ENCODE measurements around the gene KCNJ15.
"Not testable (repeated sequence)": the region's sequence is repeated elsewhere in the genome, so short reads cannot be mapped to it uniquely, and the experiment has no call there.

The KCNJ15 gene

GRCh38 chr21:38244885-38245869, 11.6 kb upstream of the KCNJ15 start:
- no peak for DNase-seq (ENCODE audit: low spot score)

DNA sequence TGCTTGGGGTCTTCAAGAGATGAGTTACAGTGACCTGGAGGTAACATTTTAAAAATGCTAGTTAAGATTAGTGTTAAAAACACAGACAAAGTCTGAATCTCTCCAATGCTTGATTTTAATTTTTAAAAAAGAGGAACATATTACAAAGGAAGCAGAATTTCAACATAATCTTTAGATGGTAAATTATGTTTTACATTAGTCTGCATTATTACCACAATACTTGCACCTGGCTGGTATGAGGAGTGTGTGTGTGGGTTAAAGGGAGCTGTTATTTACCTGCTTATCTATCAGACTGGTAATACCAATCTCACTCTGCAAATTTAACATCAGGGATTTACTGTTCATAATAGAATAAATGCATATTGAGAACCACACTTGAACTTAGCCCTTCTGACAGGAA, 10.3 kb upstream of the KCNJ15 start:
- DNase-seq (ENCODE audit: low spot score) = no peak

- DNase-seq (ENCODE audit: low spot score) = not testable (repeated sequence)
Measured at GRCh38 chr21:38247054-38247453, 9.7 kb upstream of the KCNJ15 start.

GRCh38 chr21:38247738-38248510, 8.9 kb upstream of the KCNJ15 start:
- no peak for DNase-seq (ENCODE audit: low spot score)

DNA sequence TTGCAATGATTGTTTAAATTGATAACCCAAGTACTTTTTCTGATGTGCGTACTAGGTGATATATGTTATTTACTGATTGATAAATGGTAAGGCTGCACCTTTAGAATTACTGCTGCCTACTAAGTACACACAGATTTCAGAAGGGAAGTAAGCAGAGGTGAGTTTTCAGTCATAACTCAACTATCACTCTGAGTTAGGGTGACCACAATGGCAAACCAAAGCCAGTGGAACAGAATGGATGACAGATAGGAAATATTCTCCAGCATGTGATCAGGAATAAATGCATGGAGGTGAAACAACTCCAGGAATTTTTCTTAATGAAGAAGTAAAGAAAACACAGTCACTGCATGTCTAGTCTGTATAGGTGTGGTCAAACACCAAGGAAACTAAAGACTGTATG, 7.5 kb upstream of the KCNJ15 start:
- DNase-seq (ENCODE audit: low spot score) = no peak

DNA sequence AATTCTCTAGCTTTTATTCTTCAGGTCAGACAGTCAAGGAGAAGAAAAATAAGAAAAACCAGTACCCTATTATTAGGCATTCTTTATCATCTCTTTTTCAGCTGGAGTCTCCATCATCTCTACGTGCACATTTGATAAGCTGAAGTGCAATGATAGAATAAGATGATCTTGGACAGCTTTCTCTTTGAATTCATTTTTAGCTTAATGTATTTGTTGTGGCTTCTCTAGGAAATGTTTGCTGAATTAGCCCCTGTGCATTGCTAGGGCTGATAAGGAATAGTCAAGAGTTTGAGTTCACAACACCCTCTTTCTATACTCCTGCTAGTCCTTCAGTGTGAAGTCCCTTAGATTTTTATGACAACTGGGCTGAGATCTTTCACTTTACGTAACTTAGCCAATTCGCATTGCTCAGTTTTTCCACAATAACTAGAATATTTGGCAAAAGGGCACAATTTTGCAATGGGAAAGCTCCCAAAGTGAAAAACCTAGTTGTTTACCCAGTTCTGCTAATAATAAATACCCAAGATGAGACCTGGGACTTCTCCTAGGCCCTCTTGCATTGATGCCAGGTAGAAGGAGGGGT, 7.0 kb upstream of the KCNJ15 start:
- DNase-seq (ENCODE audit: low spot score) = no peak

DNA sequence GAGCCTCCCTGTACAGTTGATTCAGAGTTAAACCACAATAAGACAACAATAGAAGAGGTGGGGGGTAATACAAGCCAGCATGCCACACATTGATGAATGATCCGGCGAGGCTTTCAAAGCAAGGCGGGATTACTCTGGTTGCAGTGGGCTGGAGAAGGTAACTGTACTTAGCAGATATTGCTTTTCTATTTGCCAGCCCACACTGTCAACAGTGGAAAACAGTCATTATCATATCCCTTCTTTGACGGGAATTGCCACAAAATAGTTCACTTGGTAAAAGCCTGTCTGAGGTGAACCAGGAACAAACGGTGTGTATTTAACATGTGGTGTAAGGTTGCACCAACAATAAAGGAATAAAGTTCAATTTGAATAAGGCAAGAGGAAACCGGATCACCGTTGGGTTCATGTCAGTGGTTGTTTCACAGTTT, 5.8 kb upstream of the KCNJ15 start:
- DNase-seq (ENCODE audit: low spot score) = no peak

- DNase-seq (ENCODE audit: low spot score) = no peak
Measured at GRCh38 chr21:38254970-38255369, 1.8 kb upstream of the KCNJ15 start.

DNA sequence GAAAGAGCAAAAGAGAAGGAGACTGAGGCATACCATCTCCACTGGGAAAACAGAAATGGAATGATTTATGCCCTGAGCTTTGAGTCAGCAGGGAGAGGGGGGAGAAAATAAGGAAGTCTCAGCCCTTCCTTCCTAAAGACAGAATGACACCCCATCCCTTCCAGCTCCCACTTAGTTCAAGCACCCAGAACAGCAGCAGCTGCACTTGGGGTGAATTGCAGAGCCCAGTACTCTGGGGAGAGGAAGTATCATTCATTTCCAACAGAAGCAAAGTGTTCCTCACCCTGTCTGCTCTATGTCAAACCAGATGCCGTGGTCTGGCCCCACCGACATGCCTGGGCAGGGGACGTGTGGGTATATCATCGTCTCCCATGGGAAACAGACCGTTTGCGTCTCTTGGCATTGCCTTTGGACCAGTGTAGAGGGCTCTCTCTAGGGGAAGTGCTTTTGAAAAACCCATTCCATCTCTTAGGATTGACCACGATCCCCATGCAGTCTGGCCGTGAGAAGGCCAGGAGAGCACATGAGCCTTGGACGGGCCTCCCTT, 1.1 kb upstream of the KCNJ15 start:
- no peak for DNase-seq (ENCODE audit: low spot score)

DNA sequence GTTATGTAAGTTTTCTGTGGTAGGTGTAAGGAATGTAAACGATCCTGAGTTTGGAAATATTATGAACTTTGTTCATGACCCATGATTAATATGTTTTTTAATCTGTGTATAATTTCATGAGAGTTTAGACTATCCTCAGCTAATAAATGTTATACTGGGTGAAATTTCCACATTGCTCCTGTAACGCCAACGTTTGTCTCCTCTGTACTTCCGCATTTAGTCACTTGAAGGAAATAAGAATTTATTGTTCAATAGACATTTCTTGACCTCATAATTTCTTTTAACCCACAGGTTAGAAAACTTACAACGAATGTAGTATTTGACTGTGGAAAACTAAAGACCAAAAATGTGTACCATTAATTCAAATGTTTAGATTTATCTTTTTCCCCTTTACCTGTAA, 876 bp downstream of the KCNJ15 start:
- DNase-seq (ENCODE audit: low spot score) = no peak

DNA sequence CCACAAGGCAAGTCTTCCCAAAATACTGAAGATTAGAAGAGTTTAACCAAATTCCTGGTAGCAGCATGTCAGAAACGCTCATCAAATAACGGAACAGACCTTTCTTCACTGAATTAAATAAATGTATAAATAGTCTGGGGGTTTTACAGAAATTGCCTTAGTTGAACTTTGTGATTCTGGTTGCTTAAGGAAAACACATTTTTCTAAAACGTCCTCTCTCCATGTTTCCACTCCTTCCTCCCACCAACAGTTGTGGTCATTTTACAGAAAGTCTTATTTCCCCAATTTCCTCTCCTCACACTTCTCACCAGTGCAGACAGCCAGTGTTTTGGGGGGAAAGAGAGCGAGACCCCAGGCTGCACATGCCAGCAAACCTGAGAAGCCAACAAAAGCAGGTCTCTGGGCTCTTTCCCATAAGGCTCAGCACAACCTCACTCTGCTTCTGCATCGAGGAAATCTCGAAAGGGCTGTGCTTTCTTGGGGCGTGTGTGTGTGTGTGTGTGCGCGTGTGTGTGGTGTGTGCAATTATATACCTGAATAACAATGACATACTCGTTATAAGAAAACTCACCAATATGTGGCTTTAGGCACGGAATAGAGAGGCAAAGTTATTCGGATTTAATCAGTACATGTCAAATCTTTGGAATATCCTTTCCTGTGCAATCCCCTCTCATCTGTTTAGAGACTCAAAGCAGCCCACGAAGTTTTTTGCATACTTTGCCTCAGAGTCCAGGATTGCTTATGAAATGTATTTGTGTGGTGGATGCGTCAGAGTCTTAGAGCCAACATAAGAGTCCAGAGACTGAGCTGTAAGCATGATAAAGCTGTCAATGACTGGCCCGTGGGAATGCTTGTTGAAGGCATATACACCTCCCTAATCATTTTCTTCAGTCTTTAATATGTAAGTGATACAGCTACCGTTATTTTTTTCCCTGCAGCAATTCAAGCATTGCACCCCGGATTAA, 2.0 kb downstream of the KCNJ15 start:
- DNase-seq (ENCODE audit: low spot score) = no peak

GRCh38 chr21:38259665-38260064, 2.9 kb downstream of the KCNJ15 start:
- DNase-seq (ENCODE audit: low spot score) = no peak

DNA sequence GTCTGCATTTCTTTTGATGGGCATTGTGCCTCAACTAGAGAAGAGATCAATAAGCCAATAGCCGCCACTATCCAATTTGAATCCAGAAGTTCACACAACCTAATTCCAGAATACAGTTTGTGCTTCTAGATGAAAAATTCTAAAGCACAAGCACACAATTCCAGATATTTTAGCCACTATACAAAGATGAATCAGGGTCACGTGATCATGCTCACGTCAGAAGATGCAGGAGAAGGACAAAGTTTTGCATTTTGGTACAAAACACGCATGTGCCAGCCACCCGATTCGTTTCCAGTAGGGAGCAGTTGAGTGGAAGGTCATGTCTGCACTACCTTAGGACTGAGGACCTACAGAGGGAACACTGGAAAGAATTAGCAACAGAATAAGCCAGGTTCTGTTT, 3.6 kb downstream of the KCNJ15 start:
- DNase-seq (ENCODE audit: low spot score) = no peak

DNA sequence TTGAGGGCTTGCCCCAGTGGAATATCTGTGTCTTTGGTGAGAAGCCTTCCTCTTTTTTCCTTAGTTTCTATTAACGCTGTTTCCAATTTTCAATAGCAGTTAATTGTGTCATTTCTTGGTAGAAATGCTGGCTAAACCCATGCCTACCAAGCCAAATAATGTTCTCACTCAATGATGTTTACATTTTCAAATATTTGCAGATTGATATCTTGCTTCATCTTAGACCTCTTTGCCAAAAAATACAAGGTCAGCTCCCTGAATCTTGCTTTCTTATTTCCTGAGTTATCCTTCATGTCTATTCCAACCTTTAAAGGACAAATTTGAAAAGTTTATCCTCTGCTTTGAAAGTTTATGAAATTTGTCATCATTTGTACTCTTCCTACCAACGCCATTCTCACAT, 5.1 kb downstream of the KCNJ15 start:
- DNase-seq (ENCODE audit: low spot score) = no peak

GRCh38 chr21:38263493-38263892, 6.7 kb downstream of the KCNJ15 start:
- DNase-seq (ENCODE audit: low spot score) = no peak

DNA sequence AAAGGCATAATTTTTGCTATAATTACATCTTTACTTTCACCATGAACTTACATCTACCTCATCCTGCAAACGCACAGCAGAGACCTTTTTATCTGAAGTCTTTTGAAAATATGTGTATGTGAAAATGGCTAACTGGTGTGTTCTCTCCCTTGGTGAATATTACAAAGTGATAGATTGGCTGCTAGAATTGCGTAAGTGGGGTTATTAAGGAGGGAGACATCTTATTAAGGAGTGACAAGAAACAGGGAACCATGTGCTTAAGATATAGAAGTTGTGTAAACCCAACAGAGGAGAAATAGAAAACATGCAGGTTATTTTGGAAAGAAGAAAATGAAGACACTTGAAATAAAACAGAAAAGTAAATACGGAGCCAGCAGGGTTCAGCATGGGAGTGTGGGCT, 7.8 kb downstream of the KCNJ15 start:
- DNase-seq (ENCODE audit: low spot score) = no peak

DNA sequence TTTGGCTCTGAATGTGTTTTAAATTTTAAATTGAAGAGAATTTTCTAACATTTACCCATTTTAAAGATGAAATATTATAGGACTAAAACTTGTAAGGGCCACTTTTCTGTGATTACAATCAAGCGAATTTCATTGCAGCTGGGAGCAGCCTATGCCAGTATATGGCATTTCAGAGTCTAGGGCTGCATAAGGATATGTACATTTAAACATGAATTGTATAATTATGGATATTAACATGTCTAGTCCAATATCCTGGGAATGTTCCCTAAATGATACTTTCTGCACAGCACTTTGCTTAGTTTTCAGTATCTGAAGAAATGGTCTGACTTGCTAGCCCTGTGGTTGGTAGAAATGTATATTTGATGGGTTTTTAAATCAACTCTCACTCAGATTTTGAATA, 8.4 kb downstream of the KCNJ15 start:
- no peak for DNase-seq (ENCODE audit: low spot score)

DNA sequence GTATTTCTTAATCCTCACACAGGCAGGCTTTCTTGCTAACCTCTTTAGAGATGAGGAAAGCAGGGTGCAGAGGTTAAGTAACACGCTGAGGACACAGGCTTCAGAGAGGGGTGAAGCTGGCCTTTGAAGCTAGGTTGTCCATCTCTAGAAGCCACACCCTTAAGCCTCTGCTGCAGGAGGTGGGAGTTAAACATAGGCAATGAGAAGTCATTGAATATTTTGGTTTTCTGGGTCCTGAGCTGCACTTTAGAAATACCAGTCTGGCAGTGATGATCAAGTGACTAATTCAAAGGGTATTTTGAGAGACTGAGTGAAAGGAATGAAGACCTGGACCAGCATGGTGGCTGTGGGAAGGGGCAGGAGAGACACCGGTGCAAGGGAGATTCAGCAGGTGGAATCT, 9.9 kb downstream of the KCNJ15 start:
- no peak for DNase-seq (ENCODE audit: low spot score)

GRCh38 chr21:38267136-38267755, 10.5 kb downstream of the KCNJ15 start:
- DNase-seq (ENCODE audit: low spot score) = no peak

DNA sequence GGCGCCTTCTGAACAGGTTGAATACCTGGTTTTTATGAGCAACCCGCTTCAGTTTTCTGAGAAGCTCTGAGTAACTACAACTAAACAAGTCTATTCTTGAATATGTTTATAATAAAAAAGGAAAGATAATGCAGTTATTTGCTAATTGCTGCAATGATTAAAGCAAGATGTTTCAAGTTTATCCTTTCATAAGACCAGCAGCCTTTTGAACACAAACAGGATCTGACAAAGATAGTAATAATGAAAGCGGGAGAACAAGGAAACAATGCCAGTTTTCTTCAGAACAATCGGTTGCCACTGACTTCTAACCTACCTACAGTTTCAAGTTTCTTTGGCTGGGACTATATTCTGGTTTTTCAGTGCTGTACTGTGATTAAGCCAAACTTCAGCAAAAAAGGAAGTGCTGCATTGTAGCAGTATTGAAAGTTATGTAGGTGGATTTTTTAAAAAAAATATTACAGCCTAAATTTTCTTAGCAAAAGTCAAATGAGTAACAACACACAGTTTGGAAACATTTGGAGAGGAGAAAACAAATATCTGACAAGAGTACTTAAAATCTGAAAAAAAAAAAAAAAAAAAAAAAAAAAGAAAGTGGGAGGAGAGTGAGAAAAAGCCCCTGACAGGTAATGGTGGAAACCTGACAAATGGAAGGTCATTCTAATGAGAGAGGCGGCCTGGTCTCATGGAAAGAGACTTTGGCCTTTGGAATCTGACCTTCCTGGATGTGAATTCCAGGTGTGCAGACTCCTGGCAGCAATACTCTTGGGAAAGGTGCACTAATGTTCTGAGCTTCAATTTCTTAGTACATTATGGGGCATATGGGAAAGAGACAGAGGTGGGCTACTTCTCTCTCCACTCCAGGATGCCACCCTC, 11.4 kb downstream of the KCNJ15 start:
- no peak for DNase-seq (ENCODE audit: low spot score)

Data from cerebellar cortex (tissue), 1 donor.